Urothelium cell line (cell line): Measurements from ENCODE around the gene ATP11C.
"Not testable (repeated sequence)": the region's sequence is repeated elsewhere in the genome, so short reads cannot be mapped to it uniquely, and the experiment has no call there.

Source experiments
- DNase-seq: peaks from one replicate; pipeline ENCODE4 v3.0.0; 2011; ENCODE audit warnings: low spot score, mixed read lengths
- FAIRE-seq: peaks from 2 replicates; lab custom pipeline; 2011; peaks lifted over from hg19 to GRCh38; lab: Jason Lieb, UNC

The ATP11C gene

GRCh38 chrX:139738581-139738980, 194.3 kb downstream of the ATP11C start:
- FAIRE-seq = no peak
- DNase-seq = peak; percentile 13

- FAIRE-seq (no peak), DNase-seq (no peak)
These were observed 196.7 kb downstream of the ATP11C start for GRCh38 chrX:139736151-139736550.

- FAIRE-seq = no peak
- DNase-seq = no peak
These were observed 197.9 kb downstream of the ATP11C start for GRCh38 chrX:139734996-139735395.

GRCh38 chrX:139725720-139726119, 207.1 kb downstream of the ATP11C start:
- FAIRE-seq (no peak), DNase-seq (no peak)

GRCh38 chrX:139724626-139725025, 208.2 kb downstream of the ATP11C start:
- DNase-seq (no peak), FAIRE-seq (no peak)

- DNase-seq = no peak
- FAIRE-seq = no peak
These were observed 211.9 kb downstream of the ATP11C start for GRCh38 chrX:139720979-139721378.

- no peak for FAIRE-seq
- DNase-seq = peak; percentile 20
These were observed 212.7 kb downstream of the ATP11C start for GRCh38 chrX:139720136-139720535.

- FAIRE-seq (no peak), DNase-seq (no peak)
These were observed 224.8 kb downstream of the ATP11C start, which contains the start of gene MCF2 for GRCh38 chrX:139708067-139708466. MCF2 (minus strand) TSS chrX:139708167; CDS start chrX:139651744, 56,423 bp downstream.

- no peak for FAIRE-seq
- no peak for DNase-seq
These were observed 230.2 kb downstream of the ATP11C start for GRCh38 chrX:139702658-139703057.

GRCh38 chrX:139692908-139693307, 239.9 kb downstream of the ATP11C start:
- no peak for DNase-seq

GRCh38 chrX:139692506-139692849, 240.4 kb downstream of the ATP11C start:
- DNase-seq (no peak), FAIRE-seq (no peak)

More at GRCh38 chrX:139692908-139693307, 239.9 kb downstream of the ATP11C start:
- FAIRE-seq = no peak

- no peak for FAIRE-seq
- no peak for DNase-seq
These were observed 240.9 kb downstream of the ATP11C start for GRCh38 chrX:139691843-139692505.

GRCh38 chrX:139691493-139691842, 241.4 kb downstream of the ATP11C start:
- FAIRE-seq (no peak), DNase-seq (no peak)

- DNase-seq, FAIRE-seq: not testable (repeated sequence)
These were observed 247.7 kb downstream of the ATP11C start for GRCh38 chrX:139685175-139685574.

- FAIRE-seq = no peak
These were observed 252.5 kb downstream of the ATP11C start for GRCh38 chrX:139680356-139680755.

More at GRCh38 chrX:139680356-139680755, 252.5 kb downstream of the ATP11C start:
- no peak for DNase-seq
